Stimulated activated CD8-positive, alpha-beta memory T cell treated with anti-CD3 and anti-CD28 coated beads, Interleukin-2, amount 100 ng/mL, for 48 hours (primary cell): ENCODE measurements around the gene RNU2-63P.
"Not testable (repeated sequence)": the region's sequence is repeated elsewhere in the genome, so short reads cannot be mapped to it uniquely, and the experiment has no call there.

Experiments
- DNase-seq, 2 donors: peaks; one replicate each; pipeline ENCODE4 v3.0.0-alpha.2; 2020; ENCODE audit warnings: low read depth in 2 of 2

RNU2-63P gene

DNA sequence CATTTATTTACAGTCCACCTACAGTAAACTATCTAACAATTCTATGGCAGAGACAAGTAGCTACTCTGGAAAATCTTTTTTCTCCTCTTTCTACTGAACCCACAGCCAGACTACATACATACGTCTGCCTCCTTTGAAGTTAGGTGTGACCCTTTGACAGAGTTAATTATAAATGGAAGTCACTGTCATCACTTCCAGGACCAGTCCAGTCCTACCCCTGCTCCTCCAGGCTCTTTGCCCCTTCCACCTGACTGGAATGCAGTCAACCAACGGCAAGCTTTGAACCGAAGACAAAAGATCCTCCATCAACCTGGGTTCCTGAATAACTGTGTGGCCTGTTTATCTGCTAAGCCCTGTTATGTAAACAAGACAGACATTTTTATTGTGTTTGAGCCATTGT is 35.2 kb downstream of the RNU2-63P start:
- not testable (repeated sequence) for DNase-seq

DNA sequence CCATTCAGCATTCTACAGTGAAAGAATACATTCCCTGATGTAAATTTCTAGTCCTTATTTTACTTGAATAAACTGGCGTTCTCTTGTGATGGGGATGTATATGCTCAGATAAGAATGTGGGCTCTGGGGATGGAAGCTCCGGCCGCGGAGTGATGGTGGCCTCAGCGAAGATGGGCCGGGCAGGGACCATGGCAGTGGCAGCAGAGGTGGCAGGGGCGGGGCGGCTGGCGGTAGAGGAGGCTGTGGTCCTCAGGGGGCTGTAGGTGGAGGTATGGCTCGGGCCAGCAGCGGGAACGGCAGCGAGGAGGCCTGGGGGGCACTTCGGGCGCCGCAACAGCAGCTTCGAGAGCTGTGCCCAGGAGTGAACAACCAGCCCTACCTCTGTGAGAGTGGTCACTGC is 44.0 kb downstream of the RNU2-63P start:
- not testable (repeated sequence) for DNase-seq
